SW480 (cell line): ENCODE measurements around the gene NCBP2.
A peak's percentile ranks its signal among the peaks of the same experiment; 100 is the strongest.
"Not testable (repeated sequence)": the region's sequence is repeated elsewhere in the genome, so short reads cannot be mapped to it uniquely, and the experiment has no call there.

ENCODE experiments used
- DNase-seq: peaks from one replicate; pipeline ENCODE4 v3.0.0-alpha.2; 2016; ENCODE audit warnings: low spot score

The NCBP2 gene

GRCh38 chr3:196968233-196969133, 26.2 kb upstream of the NCBP2 start, which contains the start of gene PIGZ:
PIGZ (minus strand) TSS chr3:196968833; CDS start chr3:196952031, 16,802 bp downstream.
- DNase-seq, result peak; percentile 41

DNA sequence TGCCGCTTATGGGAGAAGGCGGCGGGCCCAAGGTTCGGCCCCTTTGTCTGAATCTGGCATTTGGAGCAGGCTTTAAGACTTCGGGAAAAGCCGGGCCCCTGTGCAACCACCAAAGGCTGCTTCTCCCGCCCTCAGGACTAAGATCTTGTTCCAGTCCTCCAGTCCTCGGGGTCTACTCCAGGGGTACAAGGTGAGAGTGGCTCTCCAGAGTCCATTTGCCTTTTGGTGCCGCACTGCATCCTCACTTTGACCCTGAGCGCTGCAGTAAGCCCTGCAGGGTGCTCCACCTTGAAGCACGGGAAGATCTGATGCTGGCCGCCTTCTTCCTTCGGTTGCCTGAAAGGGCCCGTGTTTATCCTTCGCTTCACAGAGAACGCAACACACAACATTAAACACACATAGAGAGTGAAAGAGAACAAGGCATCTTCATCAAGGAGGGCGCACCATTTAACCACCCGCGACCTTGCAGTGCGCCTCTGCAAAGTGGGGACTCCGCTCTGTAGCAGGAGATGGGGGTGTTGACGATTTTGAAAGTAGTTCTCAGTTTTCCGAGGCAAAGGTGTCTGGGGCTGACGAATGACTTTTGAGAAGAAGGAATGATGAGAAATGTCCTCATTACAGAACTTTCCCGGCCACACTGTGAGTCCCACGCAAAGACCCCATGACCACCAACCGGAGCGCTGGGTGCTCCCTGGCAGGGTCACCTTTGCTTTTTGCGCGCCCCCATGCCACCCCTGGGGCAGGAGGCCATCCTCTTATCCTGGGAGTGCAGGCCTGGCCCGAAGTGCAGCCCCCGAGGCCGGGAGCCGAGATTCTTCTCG, 25.3 kb upstream of the NCBP2 start:
- DNase-seq, result no peak

DNA sequence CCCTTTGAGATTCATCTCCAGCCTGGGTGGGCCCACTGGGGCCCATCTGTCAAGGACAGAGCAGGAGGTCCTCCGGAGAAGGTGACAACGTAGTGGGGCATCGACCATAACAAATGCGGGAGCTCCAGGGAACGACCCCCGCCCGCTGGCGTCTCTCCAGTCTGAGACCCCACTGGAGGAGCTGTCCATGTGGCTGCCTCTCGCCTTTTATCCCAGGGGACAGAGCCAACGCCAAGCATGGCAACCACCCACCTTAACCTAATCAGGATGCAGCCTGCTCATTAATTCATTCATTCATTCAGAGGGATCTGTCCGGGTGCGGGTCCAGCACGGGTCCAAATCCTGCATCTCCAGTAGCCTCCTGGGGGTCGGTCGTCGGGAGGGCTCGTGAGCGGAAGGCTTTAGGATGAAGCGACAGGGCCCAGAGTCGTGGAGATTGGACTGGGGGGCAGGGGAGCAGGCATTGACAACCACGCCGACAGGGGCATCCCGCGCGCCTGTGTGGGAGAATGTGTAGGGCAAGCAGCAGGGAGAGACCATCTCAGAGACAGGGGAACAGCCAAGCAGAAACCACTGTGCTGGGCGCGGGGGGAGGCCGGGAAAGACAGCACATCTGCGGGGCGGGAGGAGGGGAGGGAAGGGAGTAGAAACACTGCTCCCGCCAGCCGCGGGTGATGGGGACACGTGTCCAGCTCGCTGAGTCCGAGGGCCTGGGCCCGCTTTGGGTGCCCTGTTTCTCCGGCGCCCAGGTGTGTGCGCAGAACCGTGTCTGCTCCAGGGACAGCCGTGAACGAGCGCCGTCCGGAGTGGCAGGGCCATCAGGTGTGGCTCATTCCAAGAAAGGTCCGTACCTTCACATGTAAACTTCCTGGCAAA, 24.4 kb upstream of the NCBP2 start:
- DNase-seq, result no peak

GRCh38 chr3:196965804-196966173, 23.5 kb upstream of the NCBP2 start:
- DNase-seq, result no peak

DNA sequence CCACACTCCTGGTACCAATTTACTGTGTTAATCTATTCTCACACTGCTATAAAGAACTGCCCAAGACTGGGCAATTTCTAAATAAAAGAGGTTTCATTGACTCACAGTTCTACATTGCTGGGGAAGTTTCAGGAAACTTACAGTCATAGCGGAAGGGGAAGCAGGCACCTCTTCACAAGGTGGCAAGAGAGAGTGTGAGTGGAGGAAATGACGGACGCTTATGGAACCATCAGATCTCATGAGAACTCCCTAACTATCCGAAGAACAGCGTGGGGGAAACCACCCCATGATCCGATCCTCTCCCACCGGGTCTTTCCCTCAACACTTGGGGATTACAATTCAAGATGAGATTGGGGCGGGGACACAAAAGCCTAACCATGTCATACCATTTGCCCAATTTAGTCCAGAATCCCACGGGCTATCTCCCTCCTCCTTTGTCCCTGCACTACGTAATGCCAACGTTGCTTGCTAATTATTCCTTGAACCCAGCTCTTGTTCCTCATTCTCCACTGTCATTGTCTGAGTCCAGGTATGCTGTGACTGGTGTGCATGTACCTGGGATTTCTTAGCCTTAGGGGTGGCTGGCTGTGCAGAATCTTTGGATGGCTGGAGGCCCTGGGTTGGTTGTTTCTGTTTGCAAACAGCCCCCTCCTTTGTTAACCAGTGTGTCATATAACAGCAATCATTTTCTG, 22.9 kb upstream of the NCBP2 start:
- no peak for DNase-seq

DNA sequence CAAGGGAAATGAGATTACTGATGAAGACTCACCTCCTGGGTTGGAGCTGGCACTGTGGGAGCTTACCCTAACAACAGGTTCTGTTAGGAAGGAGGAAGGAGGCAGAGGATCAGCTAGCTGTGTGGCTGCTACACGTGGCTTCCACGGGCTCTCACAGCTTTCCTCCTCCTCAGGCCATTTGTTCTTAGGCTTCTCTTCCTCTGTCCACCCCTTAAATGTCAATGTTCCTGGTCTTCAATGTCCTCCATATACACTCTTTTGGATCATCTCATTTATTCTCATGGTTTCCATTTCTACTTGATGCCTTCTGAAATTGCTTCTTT, 21.3 kb upstream of the NCBP2 start:
- DNase-seq, result no peak

DNA sequence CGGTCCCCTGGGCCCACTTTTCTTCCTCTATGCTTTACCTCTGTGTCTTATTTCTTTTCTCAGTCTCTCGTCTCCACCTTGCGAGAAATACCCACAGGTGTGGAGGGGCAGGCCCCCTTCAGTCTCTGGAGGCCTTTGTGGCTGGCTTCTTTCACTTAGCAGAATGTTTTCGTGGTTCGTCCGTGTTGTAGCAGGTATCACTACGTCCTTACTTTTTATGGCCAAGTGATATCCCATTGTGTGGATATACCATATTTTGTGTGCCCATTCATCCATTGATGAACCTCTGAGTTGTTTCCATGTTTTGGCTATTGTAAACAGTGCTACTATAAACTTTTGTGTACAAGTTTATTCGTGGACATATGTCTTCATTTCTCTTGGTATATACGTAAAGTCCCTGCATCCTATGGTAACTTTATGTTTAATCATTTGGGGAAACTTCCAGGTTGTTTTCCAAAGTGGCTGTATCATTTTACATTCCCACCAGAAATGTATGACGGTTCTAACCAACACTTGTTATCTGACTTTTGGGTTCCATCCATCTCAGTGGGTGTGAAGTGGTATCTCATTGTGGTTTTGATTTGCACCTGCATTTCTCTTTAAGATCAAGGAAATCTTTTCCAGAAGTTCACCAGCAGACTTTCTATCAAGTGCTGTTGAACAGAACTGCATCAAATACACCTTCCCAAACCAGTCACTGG, 20.8 kb upstream of the NCBP2 start:
- DNase-seq, result no peak

DNA sequence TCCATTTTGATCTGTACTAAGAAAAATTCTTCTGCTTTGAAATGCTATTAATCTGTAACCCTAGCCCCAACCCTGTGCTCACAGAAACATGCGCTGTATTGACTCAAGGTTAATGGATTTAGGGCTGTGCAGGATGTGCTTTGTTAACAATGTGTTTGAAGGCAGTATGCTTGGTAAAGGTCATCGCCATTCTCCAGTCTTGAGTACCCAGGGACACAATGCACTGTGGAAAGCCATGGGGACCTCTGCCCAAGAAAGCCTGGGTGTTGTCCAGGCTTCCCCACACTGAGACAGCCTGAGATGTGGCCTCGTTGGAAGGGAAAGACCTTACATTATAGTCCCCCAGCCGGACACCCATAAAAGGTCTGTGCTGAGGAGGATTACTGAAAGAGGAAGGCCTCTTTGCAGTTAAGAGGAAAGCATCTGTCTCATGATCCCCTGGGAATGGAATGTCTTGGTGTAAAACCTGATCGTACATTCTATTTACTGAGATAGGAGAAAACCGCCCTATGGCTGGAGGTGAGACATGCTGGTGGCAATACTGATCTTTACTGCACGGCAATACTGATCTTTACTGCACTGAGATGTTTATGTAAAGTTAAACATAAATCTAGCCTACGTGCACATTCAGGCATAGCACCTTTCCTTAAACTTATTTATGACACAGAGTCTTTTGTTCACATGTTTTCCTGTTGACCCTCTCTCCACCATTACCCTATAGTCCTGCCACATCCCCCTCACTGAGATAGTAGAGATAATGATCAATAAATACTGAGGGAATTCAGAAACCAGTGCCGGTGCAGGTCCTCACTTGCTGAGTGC, 20.0 kb upstream of the NCBP2 start:
- DNase-seq, result no peak

DNA sequence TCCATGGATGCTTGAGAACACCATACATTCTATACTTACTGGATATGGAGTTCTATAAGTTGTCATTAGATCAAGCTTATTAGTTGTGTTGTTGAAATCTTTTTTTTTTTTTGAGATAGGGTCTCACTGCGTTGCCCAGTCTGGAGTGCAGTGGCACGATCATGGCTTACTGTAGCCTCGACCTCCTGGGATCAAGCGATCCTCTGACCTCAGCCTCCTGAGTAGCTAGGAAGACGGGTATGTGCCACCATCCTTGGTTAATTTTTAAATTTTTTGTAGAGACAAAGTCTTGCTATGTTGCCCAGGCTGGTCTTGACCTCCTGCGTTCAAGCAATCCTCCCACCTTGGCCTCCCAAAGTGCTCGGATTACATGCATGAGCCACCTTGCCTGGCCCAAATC, 12.5 kb upstream of the NCBP2 start:
- DNase-seq, result no peak

- DNase-seq, result no peak
Measured at GRCh38 chr3:196951371-196951770, 9.0 kb upstream of the NCBP2 start.

DNA sequence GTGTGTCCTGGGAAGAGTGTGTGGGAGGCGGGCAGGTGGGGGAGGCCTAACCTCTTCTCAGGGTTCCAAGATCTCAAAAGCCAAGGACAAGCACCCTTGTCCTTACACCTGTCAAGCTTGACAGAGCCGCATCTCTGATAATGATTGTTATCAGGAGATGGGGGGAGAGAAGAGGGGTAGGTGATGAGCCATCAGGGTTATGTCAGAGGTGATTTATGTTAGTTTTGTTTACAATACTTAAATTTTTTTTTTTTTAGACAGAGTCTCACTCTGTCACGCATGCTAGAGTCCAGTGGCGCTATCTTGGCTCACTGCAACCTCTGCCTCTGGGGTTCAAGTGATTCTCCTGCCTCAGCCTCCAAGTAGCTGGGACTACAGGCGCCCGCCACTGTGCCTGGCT, 7.4 kb upstream of the NCBP2 start:
- DNase-seq, result no peak

GRCh38 chr3:196949285-196949619, 6.9 kb upstream of the NCBP2 start:
- no peak for DNase-seq

GRCh38 chr3:196948442-196949284, 6.3 kb upstream of the NCBP2 start:
- DNase-seq, result no peak

GRCh38 chr3:196947860-196948441, 5.6 kb upstream of the NCBP2 start:
- no peak for DNase-seq

DNA sequence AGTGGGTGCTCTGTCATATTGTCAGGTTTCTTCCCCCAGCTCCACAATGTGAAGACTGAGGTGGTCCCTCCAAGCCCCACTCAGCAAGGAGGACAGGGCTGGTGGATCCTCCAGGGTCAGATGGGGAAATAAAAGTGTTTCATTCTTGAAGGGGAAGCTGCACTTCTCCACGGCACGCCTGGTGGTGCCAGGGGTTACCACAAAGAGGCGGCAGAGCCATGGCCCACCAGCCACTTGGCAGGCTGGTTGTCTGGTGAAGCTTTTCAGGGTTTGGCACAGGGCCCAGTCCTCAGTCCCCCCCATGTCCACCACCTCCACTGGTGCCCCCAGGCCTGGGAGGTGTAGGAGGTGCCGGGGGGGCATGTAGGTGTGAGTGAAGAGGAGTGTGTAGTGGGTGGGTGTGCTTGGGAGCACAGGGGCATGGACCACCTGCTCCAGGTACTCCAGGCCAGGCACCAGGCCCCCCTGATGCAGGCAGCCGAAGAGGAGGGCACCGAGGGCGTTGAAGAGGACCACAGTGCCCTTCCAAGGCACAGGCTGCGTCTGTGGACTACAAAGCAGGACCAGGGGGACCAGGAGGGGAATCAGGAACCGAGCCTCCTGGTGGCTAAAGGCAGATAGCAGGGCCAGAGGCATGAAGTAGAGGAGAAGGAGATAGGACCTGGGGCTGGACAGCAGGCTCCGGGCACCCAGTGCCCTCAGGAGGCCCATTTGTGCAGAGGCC, 5.0 kb upstream of the NCBP2 start:
- DNase-seq, result no peak

DNA sequence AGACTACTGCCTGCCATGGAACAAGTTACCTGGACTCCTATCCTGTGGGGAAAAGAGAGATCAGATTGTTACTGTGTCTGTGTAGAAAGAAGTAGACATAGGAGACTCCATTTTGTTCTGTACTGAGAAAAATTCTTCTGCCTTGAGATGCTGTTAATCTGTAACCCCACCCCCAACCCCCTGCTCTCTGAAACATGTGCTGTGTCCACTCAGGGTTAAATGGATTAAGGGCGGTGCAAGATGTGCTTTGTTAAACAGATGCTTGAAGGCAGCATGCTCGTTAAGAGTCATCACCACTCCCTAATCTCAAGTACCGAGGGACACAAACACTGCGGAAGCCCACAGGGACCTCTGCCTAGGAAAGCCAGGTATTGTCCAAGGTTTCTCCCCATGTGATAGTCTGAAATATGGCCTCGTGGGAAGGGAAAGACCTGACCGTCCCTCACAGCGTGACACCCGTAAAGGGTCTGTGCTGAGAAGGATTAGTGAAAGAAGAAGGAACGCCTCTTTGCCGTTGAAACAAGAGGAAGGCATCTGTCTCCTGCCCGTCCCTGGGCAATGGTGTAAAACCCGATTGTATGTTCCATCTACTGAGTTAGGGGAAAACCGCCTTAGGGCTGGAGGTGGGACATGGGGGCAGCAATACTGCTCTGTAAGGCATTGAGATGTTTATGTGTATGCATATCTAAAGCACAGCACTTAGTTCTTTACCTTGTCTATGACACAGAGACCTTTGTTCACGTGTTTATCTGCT, 1.9 kb upstream of the NCBP2 start:
- not testable (repeated sequence) for DNase-seq

GRCh38 chr3:196942915-196943277, 568 bp upstream of the NCBP2 start:
- no peak for DNase-seq
